ENCODE results near the gene AGPAT4. TPM values are rescaled to one million over a fixed set of nuclear protein-coding genes. Genes with fewer than 3 reads are reported as not detected.

Gene AGPAT4
- total and polyA plus RNA-seq, 2 of the 13 experiments (the other 11 are each of a cell fraction or from before 2014, with no cell fraction given) = 0.07 to 0.13 TPM

GRCh38 chr6:161222706-161223234, 51.1 kb downstream of the AGPAT4 start:
- POLR2A ChIA-PET = no interaction called here
- FAIRE-seq = no peak
- H3K4me3 ChIP-seq (replicated peaks in 1 of 3; ENCODE audit: insufficient read depth in 1 of 3, low read depth in 2 of 3, low read length in 3 of 3) = no peak overlapping the region

More at GRCh38 chr6:161222706-161223234, 51.1 kb downstream of the AGPAT4 start:
- H4K20me1 ChIP-seq (ENCODE audit: insufficient read depth, low read length) = no peaks in the 10 kb centered on the region
- no peak overlapping the region for H3K4me2 ChIP-seq (ENCODE audit: low read depth, low read length)
- no peaks in the 10 kb centered on the region for H3K36me3 ChIP-seq (replicated peaks in 1 of 2; ENCODE audit: control insufficient read depth in 1 of 2, insufficient read depth in 2 of 2, low read length in 2 of 2)
- in situ Hi-C loops (cut with HindIII; ENCODE audit: extremely low pct_ligation_motif_present, low pct_unique_long_range_greater_than_20kb) (no loop called here), intact Hi-C loops (cut with micrococcal nuclease; ENCODE audit: unreplicated experiment) (no loop called here)
- no peaks in the 10 kb centered on the region for H3K79me2 ChIP-seq (ENCODE audit: insufficient read depth, low read length)
- no peak overlapping the region for H3K27ac ChIP-seq (ENCODE audit: extremely low read length, insufficient read depth, low read length)
- no peak overlapping the region for H3K9ac ChIP-seq (ENCODE audit: insufficient read depth, low read depth, low read length)
- ATAC-seq (no peak), DNase-seq (ENCODE audit: low spot score) (no peak)
- BruUV-seq (replicated peaks) = no TSS peak
- CTCF ChIA-PET (ENCODE audit: low intra/inter-chr PET ratio, low total read pairs) = no interaction called here
- WGBS (ENCODE audit: low lambda C conversion rate) = 32% methylated on average over 8 of the region's 8 CpGs
- peaks cover 0 to 11% of the 10 kb centered on the region in 2 experiments; a peak in 1 of 5 replicates for H3K27me3 ChIP-seq (ENCODE audit: control insufficient read depth in 1 of 2, insufficient read depth in 2 of 2, low read length in 2 of 2)
- H3K9me3 ChIP-seq (ENCODE audit: low read length) = no peaks in the 10 kb centered on the region
- no peaks in the 10 kb centered on the region for H3K4me1 ChIP-seq (ENCODE audit: insufficient read depth, low read length)
- H2AFZ ChIP-seq (ENCODE audit: low read length) = no peak overlapping the region
- TF ChIP-seq TCF7L2 (IDR thresholded peaks at IDR 0.05; ENCODE audit: low read depth, low read length) (no peak), KMT2A (CRISPR knock-in tag; IDR thresholded peaks at IDR 0.05) (no peak), ZNF142 (CRISPR knock-in tag; IDR thresholded peaks at IDR 0.05) (no peak), KDM1A (CRISPR knock-in tag; IDR thresholded peaks at IDR 0.05) (no peak), REST (IDR thresholded peaks at IDR 0.05; ENCODE audit: borderline replicate concordance in 1 of 2, low read depth in 1 of 2, low read length in 2 of 2) (0 out of 4 replicates have a peak, but pooled peaks of 1 of the 2 experiments have one; percentile 24)

All from HepG2 (cell line).